ENCODE measurements around the gene HBM.

DNA sequence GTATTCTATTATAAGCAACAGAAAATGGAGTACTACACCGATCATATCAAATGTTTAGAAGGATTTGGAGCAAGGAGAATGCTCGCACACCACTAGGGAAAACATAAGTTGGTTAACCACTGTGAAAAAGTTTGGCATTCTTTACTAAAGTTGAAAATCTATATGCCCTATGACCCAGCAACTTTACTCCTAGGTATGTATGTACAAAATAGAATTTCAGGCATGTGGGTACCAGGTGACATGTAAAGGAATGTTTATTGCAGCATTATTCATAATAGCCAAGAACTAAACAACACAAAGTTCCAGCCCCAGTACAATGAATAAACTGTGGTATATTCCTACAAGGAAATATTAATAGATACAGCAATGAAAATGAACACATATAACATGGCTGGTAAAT lies 19.1 kb upstream of the HBM start:
- TF ChIP-seq CTCF (IDR thresholded peaks at IDR 0.05) (no peak), POLR2A (IDR thresholded peaks at IDR 0.05) (no peak)

All from testis (tissue), 2 donors.